HCT116 (cell line): Measurements from ENCODE around the gene FHOD3.

Experiments used
- CBX3 ChIP-seq: IDR thresholded peaks from 2 replicates; pipeline ENCODE4 v1.6.1; 2012; ENCODE audit warnings: low read depth
- CEBPB ChIP-seq: IDR thresholded peaks from 2 replicates; pipeline ENCODE4 v1.6.1; 2012; ENCODE audit warnings: low read depth
- CTCF ChIP-seq, 3 experiments: fragments of 200-600 bp in 1 of 3; sonication (generic) in 1 of 3; IDR thresholded peaks in 2 of 3; conservative IDR thresholded peaks in 1 of 3; 2 replicates each; pipeline ENCODE4 v1.5.1; 2012 to 2017; ENCODE audit warnings: low read depth in 2 of 3, low read length in 2 of 3, antibody characterized with exemption in 1 of 3, borderline replicate concordance in 1 of 3, control low read depth in 1 of 3, mild to moderate bottlenecking in 1 of 3, mixed read lengths in 1 of 3, mixed run types in 1 of 3, moderate library complexity in 1 of 3; ENCODE audit not compliant: insufficient read depth in 1 of 3
- EZH2 ChIP-seq: fragments of 200-600 bp; sonication (generic); IDR thresholded peaks from 2 replicates; pipeline ENCODE4 v1.6.1; 2017; ENCODE audit warnings: antibody characterized with exemption, mixed run types
- EZH2phosphoT487 ChIP-seq: fragments of 200-600 bp; IDR thresholded peaks from 2 replicates; pipeline ENCODE4 v1.6.1; 2018; ENCODE audit warnings: antibody characterized with exemption, borderline replicate concordance
- POLR2A ChIP-seq: IDR thresholded peaks from 2 replicates; pipeline ENCODE4 v1.7.0; 2011; ENCODE audit warnings: borderline replicate concordance; ENCODE audit not compliant: insufficient read depth, insufficient read length; ENCODE audit errors: extremely low read depth
- SIN3A ChIP-seq: IDR thresholded peaks from 2 replicates; pipeline ENCODE4 v1.6.1; 2012; ENCODE audit warnings: low read depth
- YY1 ChIP-seq: IDR thresholded peaks from 2 replicates; pipeline ENCODE4 v1.6.1; 2011; ENCODE audit warnings: low read length, low read depth, moderate library complexity, mild to moderate bottlenecking; ENCODE audit not compliant: insufficient replicate concordance; ENCODE audit errors: extremely low read depth
- TF ChIP-seq, protein P1 (sequence below): IDR thresholded peaks from 2 replicates; pipeline ENCODE4 v1.6.1; 2012
- TF ChIP-seq, protein P2 (sequence below): IDR thresholded peaks from 2 replicates; pipeline ENCODE4 v1.6.1; 2011; ENCODE audit warnings: mild to moderate bottlenecking, low read length, moderate library complexity; ENCODE audit not compliant: insufficient replicate concordance; ENCODE audit errors: extremely low read depth

- TF ChIP-seq CTCF (IDR thresholded peaks at IDR 0.05 in 2 of 3, conservative IDR thresholded peaks at IDR 0.05 in 1 of 3; ENCODE audit: borderline replicate concordance in 1 of 3, insufficient read depth in 1 of 3, low read depth in 2 of 3, low read length in 2 of 3) (no peak), EZH2 (no peak), CEBPB (no peak), EZH2phosphoT487 (no peak), POLR2A (no peak), CBX3 (no peak), YY1 (no peak), SIN3A (no peak)
- TF ChIP-seq, protein P1, sequence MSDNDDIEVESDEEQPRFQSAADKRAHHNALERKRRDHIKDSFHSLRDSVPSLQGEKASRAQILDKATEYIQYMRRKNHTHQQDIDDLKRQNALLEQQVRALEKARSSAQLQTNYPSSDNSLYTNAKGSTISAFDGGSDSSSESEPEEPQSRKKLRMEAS = no peak
- TF ChIP-seq, protein P2, sequence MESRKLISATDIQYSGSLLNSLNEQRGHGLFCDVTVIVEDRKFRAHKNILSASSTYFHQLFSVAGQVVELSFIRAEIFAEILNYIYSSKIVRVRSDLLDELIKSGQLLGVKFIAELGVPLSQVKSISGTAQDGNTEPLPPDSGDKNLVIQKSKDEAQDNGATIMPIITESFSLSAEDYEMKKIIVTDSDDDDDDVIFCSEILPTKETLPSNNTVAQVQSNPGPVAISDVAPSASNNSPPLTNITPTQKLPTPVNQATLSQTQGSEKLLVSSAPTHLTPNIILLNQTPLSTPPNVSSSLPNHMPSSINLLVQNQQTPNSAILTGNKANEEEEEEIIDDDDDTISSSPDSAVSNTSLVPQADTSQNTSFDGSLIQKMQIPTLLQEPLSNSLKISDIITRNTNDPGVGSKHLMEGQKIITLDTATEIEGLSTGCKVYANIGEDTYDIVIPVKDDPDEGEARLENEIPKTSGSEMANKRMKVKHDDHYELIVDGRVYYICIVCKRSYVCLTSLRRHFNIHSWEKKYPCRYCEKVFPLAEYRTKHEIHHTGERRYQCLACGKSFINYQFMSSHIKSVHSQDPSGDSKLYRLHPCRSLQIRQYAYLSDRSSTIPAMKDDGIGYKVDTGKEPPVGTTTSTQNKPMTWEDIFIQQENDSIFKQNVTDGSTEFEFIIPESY = no peak
Measured at GRCh38 chr18:36547544-36547943, 250.0 kb downstream of the FHOD3 start.
